ENCODE data around the gene ZNF462. TPM values are rescaled to one million over a fixed set of nuclear protein-coding genes. Genes with fewer than 3 reads are reported as not detected.

ZNF462 gene
- total RNA-seq, 1 donor from 2014 or later, result 32.1 TPM

DNA sequence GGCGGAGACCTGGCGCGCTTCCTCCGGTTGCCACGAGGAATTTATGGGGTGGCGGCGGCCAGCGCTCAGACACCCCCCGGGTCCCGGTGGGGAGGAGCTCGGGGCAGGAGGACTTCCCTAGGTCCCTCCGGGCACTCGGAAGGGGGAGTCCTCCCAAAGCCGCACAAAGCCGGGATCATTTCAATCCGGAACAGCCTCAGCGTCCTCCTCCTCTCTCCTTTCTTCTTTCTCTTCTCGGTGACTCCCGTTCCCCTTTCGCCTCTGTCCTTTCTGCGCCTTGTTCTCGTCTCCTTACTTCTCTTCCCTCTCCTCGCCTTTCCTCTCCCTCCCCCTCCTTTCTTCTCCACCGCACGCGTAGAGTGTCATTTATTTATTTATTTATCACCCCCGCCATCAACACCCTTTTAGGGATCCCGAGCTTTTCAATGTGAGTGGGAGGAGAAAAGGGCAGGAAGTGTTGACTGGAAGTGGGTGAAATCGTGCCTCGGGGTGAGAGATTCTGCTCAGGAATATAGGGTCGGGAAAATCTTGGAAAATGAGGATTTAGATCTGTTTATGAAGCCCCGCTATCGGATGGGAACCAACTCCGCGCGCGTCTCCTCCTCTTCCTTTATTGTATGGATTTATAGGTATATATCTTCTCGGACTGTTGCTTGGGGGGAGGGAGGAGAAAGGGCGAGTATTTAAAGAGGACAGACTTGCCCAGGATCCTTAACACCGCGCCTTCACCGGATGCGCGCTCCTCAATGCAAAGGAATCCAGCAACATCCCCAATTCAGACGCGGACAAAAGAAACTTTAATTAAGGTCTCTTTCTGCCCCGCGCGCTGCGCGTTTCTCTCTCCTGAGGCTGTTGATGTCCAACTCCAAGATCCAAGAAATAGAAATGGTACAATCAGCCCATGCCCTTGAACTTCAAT is 2.0 kb upstream of the ZNF462 start:
- TF ChIP-seq, protein P1, sequence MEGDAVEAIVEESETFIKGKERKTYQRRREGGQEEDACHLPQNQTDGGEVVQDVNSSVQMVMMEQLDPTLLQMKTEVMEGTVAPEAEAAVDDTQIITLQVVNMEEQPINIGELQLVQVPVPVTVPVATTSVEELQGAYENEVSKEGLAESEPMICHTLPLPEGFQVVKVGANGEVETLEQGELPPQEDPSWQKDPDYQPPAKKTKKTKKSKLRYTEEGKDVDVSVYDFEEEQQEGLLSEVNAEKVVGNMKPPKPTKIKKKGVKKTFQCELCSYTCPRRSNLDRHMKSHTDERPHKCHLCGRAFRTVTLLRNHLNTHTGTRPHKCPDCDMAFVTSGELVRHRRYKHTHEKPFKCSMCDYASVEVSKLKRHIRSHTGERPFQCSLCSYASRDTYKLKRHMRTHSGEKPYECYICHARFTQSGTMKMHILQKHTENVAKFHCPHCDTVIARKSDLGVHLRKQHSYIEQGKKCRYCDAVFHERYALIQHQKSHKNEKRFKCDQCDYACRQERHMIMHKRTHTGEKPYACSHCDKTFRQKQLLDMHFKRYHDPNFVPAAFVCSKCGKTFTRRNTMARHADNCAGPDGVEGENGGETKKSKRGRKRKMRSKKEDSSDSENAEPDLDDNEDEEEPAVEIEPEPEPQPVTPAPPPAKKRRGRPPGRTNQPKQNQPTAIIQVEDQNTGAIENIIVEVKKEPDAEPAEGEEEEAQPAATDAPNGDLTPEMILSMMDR (IDR thresholded peaks at IDR 0.05; ENCODE audit: insufficient read depth, low read length, poor library complexity, severe bottlenecking), result no peak
- H3K27me3 ChIP-seq (ENCODE audit: control insufficient read depth, insufficient read depth, low read length), result no peaks in the 10 kb centered on the region
- H3K36me3 ChIP-seq (ENCODE audit: control insufficient read depth, insufficient read depth, low read length), result no peaks in the 10 kb centered on the region
- DNase-seq (ENCODE audit: low read depth), result no peak
- H3K4me3 ChIP-seq (ENCODE audit: low read depth, low read length), result peak overlapping the region; percentile 88

DNA sequence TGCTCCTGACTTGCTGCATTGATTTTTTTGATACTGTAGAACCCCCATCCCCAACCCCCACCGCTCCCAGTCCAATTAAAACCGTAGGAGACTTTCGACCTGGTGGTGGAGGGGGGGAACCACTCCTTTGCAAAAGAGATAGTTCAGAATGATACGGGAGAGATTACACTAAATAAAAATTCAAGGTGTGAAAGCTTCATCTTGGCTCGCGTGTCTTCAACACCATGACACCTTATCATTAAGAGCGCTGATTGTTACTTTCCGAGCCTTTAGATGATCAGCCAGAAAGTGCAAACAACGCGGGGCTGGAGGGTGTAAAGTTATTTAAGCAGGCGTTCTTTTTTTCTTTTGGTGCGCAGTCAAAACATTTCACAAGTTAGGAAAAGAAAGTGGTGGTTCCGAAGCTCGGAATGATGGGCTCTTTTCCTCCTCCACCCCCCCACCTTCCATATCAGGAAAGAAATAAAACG is 1.3 kb upstream of the ZNF462 start:
- no peaks in the 10 kb centered on the region for H3K27me3 ChIP-seq (ENCODE audit: control insufficient read depth, insufficient read depth, low read length)
- peak overlapping the region; percentile 88 for H3K4me3 ChIP-seq (ENCODE audit: low read depth, low read length)
- TF ChIP-seq, protein P1 (IDR thresholded peaks at IDR 0.05; ENCODE audit: insufficient read depth, low read length, poor library complexity, severe bottlenecking), result no peak
- DNase-seq (ENCODE audit: low read depth), result no peak
- H3K36me3 ChIP-seq (ENCODE audit: control insufficient read depth, insufficient read depth, low read length), result no peaks in the 10 kb centered on the region

DNA sequence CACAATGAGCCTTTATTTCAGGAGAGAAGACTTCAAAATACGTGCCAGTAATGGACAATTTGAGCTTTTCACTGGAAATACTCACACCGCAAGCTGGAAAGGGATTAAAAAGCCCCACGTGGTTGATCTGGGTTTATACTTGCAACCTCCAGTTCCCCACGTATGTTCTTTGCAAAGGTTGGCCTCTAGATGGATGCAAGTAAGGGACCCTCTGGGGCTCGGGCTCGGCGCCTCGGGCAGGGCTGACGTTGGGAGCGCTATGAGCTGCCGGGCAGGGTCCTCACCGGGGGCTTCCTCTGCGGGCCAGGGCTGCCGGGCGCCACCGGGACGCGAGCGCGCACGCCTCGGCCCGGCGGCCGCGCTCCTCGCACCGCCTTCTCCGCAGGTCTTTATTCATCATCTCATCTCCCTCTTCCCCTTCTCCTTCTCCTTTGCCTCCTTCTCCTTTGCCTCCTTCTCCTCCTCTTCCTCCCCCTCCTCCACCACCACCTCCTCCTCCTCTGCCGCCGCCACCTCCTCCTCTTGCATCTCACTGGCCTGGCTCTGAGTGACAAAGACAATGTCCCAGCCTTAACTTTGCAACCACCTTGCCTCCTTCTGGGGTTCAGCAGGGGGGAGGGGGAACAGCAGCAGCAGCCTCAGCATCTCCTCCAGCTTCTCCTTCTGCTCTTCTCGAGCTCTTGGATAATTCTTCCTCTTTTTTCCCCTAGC is 701 bp upstream of the ZNF462 start:
- Histone ChIP-seq H3K36me3 (ENCODE audit: control insufficient read depth, insufficient read depth, low read length) (no peaks in the 10 kb centered on the region), H3K27me3 (ENCODE audit: control insufficient read depth, insufficient read depth, low read length) (no peaks in the 10 kb centered on the region), H3K4me3 (ENCODE audit: low read depth, low read length) (peak overlapping the region; percentile 88)
- TF ChIP-seq, protein P1 (IDR thresholded peaks at IDR 0.05; ENCODE audit: insufficient read depth, low read length, poor library complexity, severe bottlenecking), result no peak
- no peak for DNase-seq (ENCODE audit: low read depth)

DNA sequence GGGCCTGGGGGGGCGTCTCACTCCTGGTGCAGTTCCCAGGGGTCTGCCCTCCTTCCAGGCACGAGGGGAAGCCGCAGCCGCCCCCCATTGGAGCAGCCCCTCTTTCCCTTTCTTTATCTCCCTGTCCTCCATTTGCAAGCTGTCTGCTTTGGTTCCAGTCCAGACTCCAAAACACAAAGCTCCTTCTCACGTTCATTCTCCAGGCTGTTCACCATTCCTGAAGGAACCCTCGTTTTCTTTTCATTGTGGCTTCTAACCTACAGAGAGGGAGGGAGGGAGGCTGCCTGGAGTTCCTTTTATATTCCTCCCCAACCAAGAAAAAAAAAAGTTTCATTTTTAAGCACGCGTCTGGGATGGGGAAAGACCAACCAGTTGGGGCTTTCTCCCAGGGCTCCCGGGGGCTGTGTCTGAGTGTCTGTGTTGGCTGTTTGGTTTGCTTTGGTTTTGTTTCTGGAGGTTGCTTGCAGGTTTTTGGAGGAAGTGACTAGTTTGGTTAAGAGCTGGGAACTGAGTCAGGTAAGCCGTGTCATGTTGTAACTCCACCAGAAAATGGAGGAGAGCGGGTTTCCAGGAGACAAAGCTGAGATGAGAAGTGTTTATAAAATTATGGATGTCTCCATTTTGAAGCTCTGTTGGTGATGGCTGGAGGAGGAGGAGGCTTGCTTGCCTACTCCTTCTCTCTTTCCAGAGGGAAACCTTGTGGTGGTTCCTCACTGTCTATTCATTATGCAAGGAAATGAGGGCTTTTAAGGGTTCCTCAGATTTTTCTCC is 1.6 kb downstream of the ZNF462 start:
- Histone ChIP-seq H3K36me3 (ENCODE audit: control insufficient read depth, insufficient read depth, low read length) (no peaks in the 10 kb centered on the region), H3K4me3 (ENCODE audit: low read depth, low read length) (peak overlapping the region; percentile 88), H3K27me3 (ENCODE audit: control insufficient read depth, insufficient read depth, low read length) (no peaks in the 10 kb centered on the region)
- no peak for DNase-seq (ENCODE audit: low read depth)
- TF ChIP-seq, protein P1 (IDR thresholded peaks at IDR 0.05; ENCODE audit: insufficient read depth, low read length, poor library complexity, severe bottlenecking), result no peak

DNA sequence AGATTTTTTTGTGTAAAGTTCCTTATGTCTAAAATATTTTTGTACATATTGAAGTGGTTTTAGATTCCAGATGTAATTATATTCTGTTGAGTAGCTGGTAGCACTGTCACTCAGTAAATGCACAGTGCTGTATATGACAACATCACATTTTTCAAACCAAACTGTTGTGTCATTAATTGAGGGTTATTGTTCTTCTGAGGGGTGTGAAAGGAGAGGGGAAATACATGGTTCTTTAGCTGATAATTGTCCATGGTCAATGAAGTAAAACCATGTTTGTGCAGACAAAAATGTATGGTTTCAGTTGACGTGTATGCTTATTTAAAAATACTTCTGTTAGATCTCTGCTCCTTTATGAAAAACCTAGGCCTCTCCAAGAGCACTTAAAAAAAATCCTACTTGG is 3.3 kb downstream of the ZNF462 start:
- TF ChIP-seq, protein P1 (IDR thresholded peaks at IDR 0.05; ENCODE audit: insufficient read depth, low read length, poor library complexity, severe bottlenecking), result no peak

More for the DNA sequence above, 3.3 kb downstream of the ZNF462 start:
- Histone ChIP-seq H3K27me3 (ENCODE audit: control insufficient read depth, insufficient read depth, low read length) (no peaks in the 10 kb centered on the region), H3K4me3 (ENCODE audit: low read depth, low read length) (no peak overlapping the region), H3K36me3 (ENCODE audit: control insufficient read depth, insufficient read depth, low read length) (no peaks in the 10 kb centered on the region)
- no peak for DNase-seq (ENCODE audit: low read depth)

Measured in kidney epithelial cell (primary cell).